Astrocyte (in vitro differentiated cells and primary cell): ENCODE data around the gene FIZ1.

ENCODE experiments used
- EZH2 ChIP-seq: IDR thresholded peaks from 2 replicates; pipeline ENCODE4 v1.6.1; 2012; ENCODE audit warnings: mild to moderate bottlenecking, low read length, inconsistent platforms; ENCODE audit not compliant: insufficient read depth
- TF ChIP-seq, protein P1 (sequence below): IDR thresholded peaks from 2 replicates; pipeline ENCODE4 v1.5.1; 2011; ENCODE audit warnings: low read depth, mild to moderate bottlenecking, inconsistent platforms, low read length, moderate library complexity; ENCODE audit not compliant: insufficient read depth

DNA sequence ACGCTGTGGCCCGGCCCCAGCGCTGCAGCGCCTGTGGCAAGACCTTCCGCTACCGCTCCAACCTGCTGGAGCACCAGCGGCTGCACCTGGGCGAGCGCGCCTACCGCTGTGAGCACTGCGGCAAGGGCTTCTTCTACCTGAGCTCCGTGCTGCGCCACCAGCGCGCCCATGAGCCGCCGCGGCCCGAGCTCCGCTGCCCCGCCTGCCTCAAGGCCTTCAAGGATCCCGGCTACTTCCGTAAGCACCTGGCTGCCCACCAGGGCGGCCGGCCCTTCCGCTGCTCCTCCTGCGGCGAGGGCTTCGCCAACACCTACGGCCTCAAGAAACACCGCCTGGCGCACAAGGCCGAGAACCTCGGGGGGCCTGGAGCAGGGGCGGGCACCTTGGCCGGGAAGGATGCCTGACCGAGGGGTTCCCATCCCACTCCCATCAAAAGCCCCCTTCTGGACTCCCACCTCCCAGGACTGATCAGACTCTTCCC, 17.1 kb upstream of the FIZ1 start:
- TF ChIP-seq, protein P1, sequence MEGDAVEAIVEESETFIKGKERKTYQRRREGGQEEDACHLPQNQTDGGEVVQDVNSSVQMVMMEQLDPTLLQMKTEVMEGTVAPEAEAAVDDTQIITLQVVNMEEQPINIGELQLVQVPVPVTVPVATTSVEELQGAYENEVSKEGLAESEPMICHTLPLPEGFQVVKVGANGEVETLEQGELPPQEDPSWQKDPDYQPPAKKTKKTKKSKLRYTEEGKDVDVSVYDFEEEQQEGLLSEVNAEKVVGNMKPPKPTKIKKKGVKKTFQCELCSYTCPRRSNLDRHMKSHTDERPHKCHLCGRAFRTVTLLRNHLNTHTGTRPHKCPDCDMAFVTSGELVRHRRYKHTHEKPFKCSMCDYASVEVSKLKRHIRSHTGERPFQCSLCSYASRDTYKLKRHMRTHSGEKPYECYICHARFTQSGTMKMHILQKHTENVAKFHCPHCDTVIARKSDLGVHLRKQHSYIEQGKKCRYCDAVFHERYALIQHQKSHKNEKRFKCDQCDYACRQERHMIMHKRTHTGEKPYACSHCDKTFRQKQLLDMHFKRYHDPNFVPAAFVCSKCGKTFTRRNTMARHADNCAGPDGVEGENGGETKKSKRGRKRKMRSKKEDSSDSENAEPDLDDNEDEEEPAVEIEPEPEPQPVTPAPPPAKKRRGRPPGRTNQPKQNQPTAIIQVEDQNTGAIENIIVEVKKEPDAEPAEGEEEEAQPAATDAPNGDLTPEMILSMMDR, result no peak
- no peak for TF ChIP-seq EZH2
